ENCODE data around the gene CEP131.
"Not testable (repeated sequence)": the region's sequence is repeated elsewhere in the genome, so short reads cannot be mapped to it uniquely, and the experiment has no call there.

Gene CEP131

DNA sequence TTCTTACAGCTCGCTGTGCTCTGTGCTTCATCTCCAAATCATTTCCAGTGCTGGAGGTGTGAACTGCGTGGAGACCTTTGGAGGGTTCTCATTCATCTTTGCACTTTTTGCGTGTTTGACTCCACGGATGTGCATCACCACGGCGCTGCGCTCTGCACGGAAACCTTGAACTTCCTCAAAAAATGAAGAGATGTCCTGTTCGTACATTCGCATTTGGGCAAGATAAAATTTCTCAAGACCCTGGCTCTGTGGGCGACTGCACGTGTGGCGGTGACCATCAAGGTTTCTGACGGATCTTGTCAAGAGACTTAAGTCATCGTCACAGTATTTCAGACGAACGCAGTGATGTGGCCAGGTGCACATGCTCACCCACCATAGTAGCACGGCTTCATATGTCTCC lies 67.8 kb downstream of the CEP131 start:
- Histone ChIP-seq H3K4me1 (ENCODE audit: control insufficient read depth, insufficient read depth, low read length) (no peaks in the 10 kb centered on the region), H3K36me3 (ENCODE audit: control insufficient read depth in 2 of 2, insufficient read depth in 1 of 2, low read length in 2 of 2) (no peaks in the 10 kb centered on the region), H3K4me3 (ENCODE audit: low read depth, low read length) (no peak overlapping the region), H3K27ac (ENCODE audit: extremely low read depth, low read depth, low read length) (no peak overlapping the region), H3K9me3 (ENCODE audit: control insufficient read depth, insufficient read depth, low read depth, low read length) (no peaks in the 10 kb centered on the region)
- TF ChIP-seq, protein P1, sequence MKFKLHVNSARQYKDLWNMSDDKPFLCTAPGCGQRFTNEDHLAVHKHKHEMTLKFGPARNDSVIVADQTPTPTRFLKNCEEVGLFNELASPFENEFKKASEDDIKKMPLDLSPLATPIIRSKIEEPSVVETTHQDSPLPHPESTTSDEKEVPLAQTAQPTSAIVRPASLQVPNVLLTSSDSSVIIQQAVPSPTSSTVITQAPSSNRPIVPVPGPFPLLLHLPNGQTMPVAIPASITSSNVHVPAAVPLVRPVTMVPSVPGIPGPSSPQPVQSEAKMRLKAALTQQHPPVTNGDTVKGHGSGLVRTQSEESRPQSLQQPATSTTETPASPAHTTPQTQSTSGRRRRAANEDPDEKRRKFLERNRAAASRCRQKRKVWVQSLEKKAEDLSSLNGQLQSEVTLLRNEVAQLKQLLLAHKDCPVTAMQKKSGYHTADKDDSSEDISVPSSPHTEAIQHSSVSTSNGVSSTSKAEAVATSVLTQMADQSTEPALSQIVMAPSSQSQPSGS (tag by site-specific recombination; IDR thresholded peaks at IDR 0.05; ENCODE audit: low read depth): no peak
- TF ChIP-seq YY1 (tag by site-specific recombination; IDR thresholded peaks at IDR 0.05): no peak
- no peak for TF ChIP-seq HOXA7 (CRISPR knock-in tag; IDR thresholded peaks at IDR 0.05; ENCODE audit: borderline replicate concordance)
- no peak for TF ChIP-seq ZNF138 (tag by site-specific recombination; IDR thresholded peaks at IDR 0.05; ENCODE audit: borderline replicate concordance)
- no peak for TF ChIP-seq ZNF292 (tag by site-specific recombination; IDR thresholded peaks at IDR 0.05; ENCODE audit: borderline replicate concordance, low read depth)
- no peak for TF ChIP-seq SP2 (tag by site-specific recombination; IDR thresholded peaks at IDR 0.05)
- TF ChIP-seq, protein P2, sequence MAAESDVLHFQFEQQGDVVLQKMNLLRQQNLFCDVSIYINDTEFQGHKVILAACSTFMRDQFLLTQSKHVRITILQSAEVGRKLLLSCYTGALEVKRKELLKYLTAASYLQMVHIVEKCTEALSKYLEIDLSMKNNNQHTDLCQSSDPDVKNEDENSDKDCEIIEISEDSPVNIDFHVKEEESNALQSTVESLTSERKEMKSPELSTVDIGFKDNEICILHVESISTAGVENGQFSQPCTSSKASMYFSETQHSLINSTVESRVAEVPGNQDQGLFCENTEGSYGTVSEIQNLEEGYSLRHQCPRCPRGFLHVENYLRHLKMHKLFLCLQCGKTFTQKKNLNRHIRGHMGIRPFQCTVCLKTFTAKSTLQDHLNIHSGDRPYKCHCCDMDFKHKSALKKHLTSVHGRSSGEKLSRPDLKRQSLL (tag by site-specific recombination; IDR thresholded peaks at IDR 0.05): no peak
- no peak for TF ChIP-seq KLF10 (tag by site-specific recombination; IDR thresholded peaks at IDR 0.05)
- TF ChIP-seq, protein P3, sequence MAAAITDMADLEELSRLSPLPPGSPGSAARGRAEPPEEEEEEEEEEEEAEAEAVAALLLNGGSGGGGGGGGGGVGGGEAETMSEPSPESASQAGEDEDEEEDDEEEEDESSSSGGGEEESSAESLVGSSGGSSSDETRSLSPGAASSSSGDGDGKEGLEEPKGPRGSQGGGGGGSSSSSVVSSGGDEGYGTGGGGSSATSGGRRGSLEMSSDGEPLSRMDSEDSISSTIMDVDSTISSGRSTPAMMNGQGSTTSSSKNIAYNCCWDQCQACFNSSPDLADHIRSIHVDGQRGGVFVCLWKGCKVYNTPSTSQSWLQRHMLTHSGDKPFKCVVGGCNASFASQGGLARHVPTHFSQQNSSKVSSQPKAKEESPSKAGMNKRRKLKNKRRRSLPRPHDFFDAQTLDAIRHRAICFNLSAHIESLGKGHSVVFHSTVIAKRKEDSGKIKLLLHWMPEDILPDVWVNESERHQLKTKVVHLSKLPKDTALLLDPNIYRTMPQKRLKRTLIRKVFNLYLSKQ (tag by site-specific recombination; IDR thresholded peaks at IDR 0.05; ENCODE audit: borderline replicate concordance): no peak
- TF ChIP-seq KLF16 (tag by site-specific recombination; IDR thresholded peaks at IDR 0.05): no peak
- no peak for TF ChIP-seq ZNF239 (tag by site-specific recombination; IDR thresholded peaks at IDR 0.05)
- TF ChIP-seq ZNF530 (tag by site-specific recombination; IDR thresholded peaks at IDR 0.05; ENCODE audit: low read depth): no peak
- TF ChIP-seq, protein P4, sequence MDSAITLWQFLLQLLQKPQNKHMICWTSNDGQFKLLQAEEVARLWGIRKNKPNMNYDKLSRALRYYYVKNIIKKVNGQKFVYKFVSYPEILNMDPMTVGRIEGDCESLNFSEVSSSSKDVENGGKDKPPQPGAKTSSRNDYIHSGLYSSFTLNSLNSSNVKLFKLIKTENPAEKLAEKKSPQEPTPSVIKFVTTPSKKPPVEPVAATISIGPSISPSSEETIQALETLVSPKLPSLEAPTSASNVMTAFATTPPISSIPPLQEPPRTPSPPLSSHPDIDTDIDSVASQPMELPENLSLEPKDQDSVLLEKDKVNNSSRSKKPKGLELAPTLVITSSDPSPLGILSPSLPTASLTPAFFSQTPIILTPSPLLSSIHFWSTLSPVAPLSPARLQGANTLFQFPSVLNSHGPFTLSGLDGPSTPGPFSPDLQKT (IDR thresholded peaks at IDR 0.05; ENCODE audit: borderline replicate concordance, low read depth, low read length): no peak
- TF ChIP-seq ZNF660 (tag by site-specific recombination; IDR thresholded peaks at IDR 0.05): no peak
- ChIA-PET CTCF (interaction anchor here (0.9 to 1.4 kb wide), 3 partner anchors 11 to 46 kb away, joined by 3 to 4 read pairs (median 3); no protein-coding TSS in a partner anchor), POLR2A (no interaction called here)

DNA sequence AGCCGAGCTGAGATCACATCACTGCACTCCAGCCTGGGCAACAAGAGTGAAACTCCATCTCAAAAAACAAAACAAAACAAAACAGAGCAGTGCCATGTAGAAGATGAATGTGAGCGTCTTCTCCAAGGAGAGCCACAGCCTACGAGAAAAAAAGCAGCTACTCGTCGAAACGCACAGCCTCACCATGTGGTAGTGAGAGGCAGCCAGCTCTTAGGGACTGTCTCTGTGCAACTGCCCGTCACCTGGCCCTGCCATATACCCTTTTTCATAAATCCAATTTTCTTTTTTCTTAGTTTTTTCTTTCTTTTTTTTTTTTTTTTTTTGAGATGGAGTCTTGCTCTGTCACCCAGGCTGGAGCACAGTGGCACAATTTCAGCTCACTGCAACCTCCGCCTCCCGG lies 68.7 kb downstream of the CEP131 start:
- not testable (repeated sequence) for H3K9me3 ChIP-seq (ENCODE audit: control insufficient read depth, insufficient read depth, low read depth, low read length); H3K27ac ChIP-seq (ENCODE audit: extremely low read depth, low read depth, low read length); H3K36me3 ChIP-seq (ENCODE audit: control insufficient read depth in 2 of 2, insufficient read depth in 1 of 2, low read length in 2 of 2); H3K4me1 ChIP-seq (ENCODE audit: control insufficient read depth, insufficient read depth, low read length); H3K4me3 ChIP-seq (ENCODE audit: low read depth, low read length)
- ChIA-PET CTCF (interaction anchor here (0.9 to 1.4 kb wide), 2 partner anchors 13 to 47 kb away, joined by 3 to 4 read pairs; no protein-coding TSS in a partner anchor), POLR2A (interaction anchor here (0.7 to 0.8 kb wide), 2 partner anchors 84 to 390 kb away, joined by 6 read pairs; partner anchors contain the start of genes NDUFAF8 and TEPSIN)

DNA sequence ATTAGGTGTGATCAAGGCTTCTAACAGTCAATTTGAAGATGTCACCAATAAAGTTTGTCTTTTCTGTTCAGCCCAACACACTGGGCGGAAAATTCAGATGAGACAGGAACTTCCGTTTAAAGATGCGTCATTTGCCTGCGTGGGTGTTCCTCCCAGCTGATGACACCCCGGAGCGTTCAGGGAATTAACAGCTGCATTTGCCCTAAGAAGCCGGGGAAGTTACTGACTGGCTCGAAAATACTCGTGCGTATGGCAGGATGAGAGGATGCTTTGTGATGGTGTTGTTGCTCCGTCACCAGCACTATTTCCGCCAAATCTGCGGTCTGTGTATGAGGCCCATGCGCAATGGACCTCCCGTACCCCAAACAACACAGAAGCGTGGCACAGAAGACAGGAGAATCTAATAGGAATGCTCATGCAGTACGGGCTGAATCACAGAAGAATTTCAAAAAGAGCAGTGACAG lies 69.4 kb downstream of the CEP131 start:
- ChIA-PET POLR2A (interaction anchor here (0.7 kb wide), 1 partner anchor 391 kb away, joined by 6 read pairs; no protein-coding TSS in a partner anchor), CTCF (interaction anchor here (1.4 kb wide), 1 partner anchor 12 kb away, joined by 4 read pairs; no protein-coding TSS in a partner anchor)
- H3K9me3 ChIP-seq (ENCODE audit: control insufficient read depth, insufficient read depth, low read depth, low read length): no peaks in the 10 kb centered on the region
- no peak overlapping the region for H3K27ac ChIP-seq (ENCODE audit: extremely low read depth, low read depth, low read length)
- no peaks in the 10 kb centered on the region for H3K4me1 ChIP-seq (ENCODE audit: control insufficient read depth, insufficient read depth, low read length)
- no peak overlapping the region for H3K4me3 ChIP-seq (ENCODE audit: low read depth, low read length)
- H3K36me3 ChIP-seq (ENCODE audit: control insufficient read depth in 2 of 2, insufficient read depth in 1 of 2, low read length in 2 of 2): no peaks in the 10 kb centered on the region
- no peak for TF ChIP-seq ZNF248 (tag by site-specific recombination; IDR thresholded peaks at IDR 0.05)
- TF ChIP-seq, protein P5, sequence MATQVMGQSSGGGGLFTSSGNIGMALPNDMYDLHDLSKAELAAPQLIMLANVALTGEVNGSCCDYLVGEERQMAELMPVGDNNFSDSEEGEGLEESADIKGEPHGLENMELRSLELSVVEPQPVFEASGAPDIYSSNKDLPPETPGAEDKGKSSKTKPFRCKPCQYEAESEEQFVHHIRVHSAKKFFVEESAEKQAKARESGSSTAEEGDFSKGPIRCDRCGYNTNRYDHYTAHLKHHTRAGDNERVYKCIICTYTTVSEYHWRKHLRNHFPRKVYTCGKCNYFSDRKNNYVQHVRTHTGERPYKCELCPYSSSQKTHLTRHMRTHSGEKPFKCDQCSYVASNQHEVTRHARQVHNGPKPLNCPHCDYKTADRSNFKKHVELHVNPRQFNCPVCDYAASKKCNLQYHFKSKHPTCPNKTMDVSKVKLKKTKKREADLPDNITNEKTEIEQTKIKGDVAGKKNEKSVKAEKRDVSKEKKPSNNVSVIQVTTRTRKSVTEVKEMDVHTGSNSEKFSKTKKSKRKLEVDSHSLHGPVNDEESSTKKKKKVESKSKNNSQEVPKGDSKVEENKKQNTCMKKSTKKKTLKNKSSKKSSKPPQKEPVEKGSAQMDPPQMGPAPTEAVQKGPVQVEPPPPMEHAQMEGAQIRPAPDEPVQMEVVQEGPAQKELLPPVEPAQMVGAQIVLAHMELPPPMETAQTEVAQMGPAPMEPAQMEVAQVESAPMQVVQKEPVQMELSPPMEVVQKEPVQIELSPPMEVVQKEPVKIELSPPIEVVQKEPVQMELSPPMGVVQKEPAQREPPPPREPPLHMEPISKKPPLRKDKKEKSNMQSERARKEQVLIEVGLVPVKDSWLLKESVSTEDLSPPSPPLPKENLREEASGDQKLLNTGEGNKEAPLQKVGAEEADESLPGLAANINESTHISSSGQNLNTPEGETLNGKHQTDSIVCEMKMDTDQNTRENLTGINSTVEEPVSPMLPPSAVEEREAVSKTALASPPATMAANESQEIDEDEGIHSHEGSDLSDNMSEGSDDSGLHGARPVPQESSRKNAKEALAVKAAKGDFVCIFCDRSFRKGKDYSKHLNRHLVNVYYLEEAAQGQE (tag by site-specific recombination; IDR thresholded peaks at IDR 0.05): no peak
